OCI-LY1 (cell line): ENCODE data around the gene TNFRSF11A.

Experiments used
- H2AFZ ChIP-seq: fragments of 200-600 bp; sonication (generic), shearing (Covaris generic); 2 replicates; pipeline ENCODE4 v1.6.0; 2014; ENCODE audit warnings: antibody characterized with exemption, mild to moderate bottlenecking, low read length
- H3F3A ChIP-seq: fragments of 200-600 bp; sonication (generic), shearing (Covaris generic); 2 replicates; pipeline ENCODE4 v1.6.0; 2014; ENCODE audit warnings: mild to moderate bottlenecking, antibody characterized with exemption, low read length, moderate library complexity; ENCODE audit not compliant: insufficient read depth
- H3K27ac ChIP-seq: fragments of 200-600 bp; sonication (generic); 2 replicates; pipeline ENCODE4 v1.5.1; 2014; ENCODE audit warnings: low read length, mixed run types, mild to moderate bottlenecking, low read depth; ENCODE audit not compliant: poor library complexity, severe bottlenecking
- H3K27me3 ChIP-seq: fragments of 200-600 bp; sonication (generic); 2 replicates; pipeline ENCODE4 v1.6.0; 2014; ENCODE audit warnings: antibody characterized with exemption, mild to moderate bottlenecking, low read length, moderate library complexity; ENCODE audit not compliant: insufficient read depth
- H3K36me3 ChIP-seq: fragments of 200-600 bp; sonication (generic); 2 replicates; pipeline ENCODE4 v1.6.1; 2014; ENCODE audit warnings: mild to moderate bottlenecking, antibody characterized with exemption, low read length, moderate library complexity, mixed read lengths; ENCODE audit not compliant: insufficient read depth
- H3K4me1 ChIP-seq: fragments of 200-600 bp; sonication (generic); 2 replicates; pipeline ENCODE4 v1.5.1; 2014; ENCODE audit warnings: mild to moderate bottlenecking, low read length, moderate library complexity; ENCODE audit not compliant: insufficient read depth, severe bottlenecking
- H3K4me2 ChIP-seq: fragments of 200-600 bp; sonication (generic), shearing (Covaris generic); 2 replicates; pipeline ENCODE4 v1.6.1; 2014; ENCODE audit warnings: low read length
- H3K4me3 ChIP-seq: fragments of 200-600 bp; sonication (generic); 2 replicates; pipeline ENCODE4 v1.5.1; 2014; ENCODE audit warnings: low read length, low read depth, mild to moderate bottlenecking, mixed read lengths; ENCODE audit not compliant: poor library complexity, severe bottlenecking
- H3K79me2 ChIP-seq: fragments of 200-600 bp; shearing (Covaris generic); 2 replicates; pipeline ENCODE4 v1.6.1; 2016; ENCODE audit warnings: mixed run types, low read length, mixed read lengths; ENCODE audit not compliant: insufficient read depth
- H3K9ac ChIP-seq: fragments of 200-600 bp; sonication (generic), shearing (Covaris generic); 2 replicates; pipeline ENCODE4 v1.6.1; 2014; ENCODE audit warnings: mild to moderate bottlenecking, low read length, mixed read lengths
- H3K9me2 ChIP-seq: fragments of 200-600 bp; sonication (generic), shearing (Covaris generic); 2 replicates; pipeline ENCODE4 v1.6.1; 2014; ENCODE audit warnings: low read depth, mild to moderate bottlenecking, low read length, mixed read lengths
- H3K9me3 ChIP-seq: fragments of 200-600 bp; shearing (Covaris generic); 2 replicates; pipeline ENCODE4 v1.6.1; 2014; ENCODE audit warnings: low read length, mixed read lengths
- H4K20me1 ChIP-seq: fragments of 200-600 bp; sonication (generic), shearing (Covaris generic); 2 replicates; pipeline ENCODE4 v1.6.0; 2016; ENCODE audit warnings: mild to moderate bottlenecking, low read length; ENCODE audit not compliant: insufficient read depth
- EZH2 ChIP-seq: fragments of 200-600 bp; sonication (generic), shearing (Covaris generic); IDR thresholded peaks from 2 replicates; pipeline ENCODE4 v1.8.0; 2017; ENCODE audit warnings: borderline replicate concordance, mixed run types, mild to moderate bottlenecking, antibody characterized with exemption, low read length, moderate library complexity, mixed read lengths
- TF ChIP-seq, protein P1 (sequence below): fragments of 200-600 bp; sonication (generic), shearing (Covaris generic); IDR thresholded peaks from 2 replicates; pipeline ENCODE4 v1.5.1; 2017; ENCODE audit warnings: mild to moderate bottlenecking, antibody characterized with exemption, low read length, moderate library complexity, mixed read lengths

The TNFRSF11A gene

GRCh38 chr18:62388855-62389760 is 64.0 kb downstream of the TNFRSF11A start:
- TF ChIP-seq EZH2 = no peak
- TF ChIP-seq, protein P1, sequence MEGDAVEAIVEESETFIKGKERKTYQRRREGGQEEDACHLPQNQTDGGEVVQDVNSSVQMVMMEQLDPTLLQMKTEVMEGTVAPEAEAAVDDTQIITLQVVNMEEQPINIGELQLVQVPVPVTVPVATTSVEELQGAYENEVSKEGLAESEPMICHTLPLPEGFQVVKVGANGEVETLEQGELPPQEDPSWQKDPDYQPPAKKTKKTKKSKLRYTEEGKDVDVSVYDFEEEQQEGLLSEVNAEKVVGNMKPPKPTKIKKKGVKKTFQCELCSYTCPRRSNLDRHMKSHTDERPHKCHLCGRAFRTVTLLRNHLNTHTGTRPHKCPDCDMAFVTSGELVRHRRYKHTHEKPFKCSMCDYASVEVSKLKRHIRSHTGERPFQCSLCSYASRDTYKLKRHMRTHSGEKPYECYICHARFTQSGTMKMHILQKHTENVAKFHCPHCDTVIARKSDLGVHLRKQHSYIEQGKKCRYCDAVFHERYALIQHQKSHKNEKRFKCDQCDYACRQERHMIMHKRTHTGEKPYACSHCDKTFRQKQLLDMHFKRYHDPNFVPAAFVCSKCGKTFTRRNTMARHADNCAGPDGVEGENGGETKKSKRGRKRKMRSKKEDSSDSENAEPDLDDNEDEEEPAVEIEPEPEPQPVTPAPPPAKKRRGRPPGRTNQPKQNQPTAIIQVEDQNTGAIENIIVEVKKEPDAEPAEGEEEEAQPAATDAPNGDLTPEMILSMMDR = no peak
- H3K4me3 ChIP-seq = no peak overlapping the region

DNA sequence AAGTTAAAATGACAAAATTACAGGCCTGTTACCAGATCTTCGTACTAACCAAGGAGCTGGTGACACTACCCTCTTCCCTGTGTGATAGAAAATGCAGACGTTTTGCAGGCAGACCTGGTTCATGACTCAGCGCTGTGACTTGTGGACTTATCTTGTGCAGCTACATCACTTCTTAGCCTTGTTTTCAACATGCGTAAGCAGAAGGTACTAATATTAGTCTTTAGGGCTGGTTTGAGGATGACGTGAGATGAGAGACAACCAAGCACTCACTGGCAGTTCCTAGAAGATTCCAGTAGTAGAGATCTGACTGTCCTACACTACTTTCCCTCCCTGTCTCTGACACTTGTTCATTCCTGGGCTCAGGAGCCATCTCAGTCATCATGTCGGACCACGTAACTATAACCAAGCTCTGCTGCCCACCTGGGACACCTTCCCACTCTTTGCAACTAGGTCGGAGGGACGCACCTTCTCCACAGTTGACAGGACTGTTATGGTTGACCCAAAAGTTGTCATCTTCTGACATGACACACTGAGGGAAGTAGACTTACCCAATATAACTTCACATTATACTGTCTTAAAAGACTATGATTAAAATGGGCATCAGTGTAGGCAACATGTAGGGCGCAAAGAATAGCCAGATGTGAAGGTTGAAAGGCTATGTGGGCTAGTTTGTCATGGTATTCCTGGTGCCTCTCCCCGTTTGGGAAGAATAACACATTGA is 64.8 kb downstream of the TNFRSF11A start:
- no peaks in the 10 kb centered on the region for H4K20me1 ChIP-seq
- no peak overlapping the region for H2AFZ ChIP-seq
- H3K9ac ChIP-seq = no peak overlapping the region
- no peaks in the 10 kb centered on the region for H3K79me2 ChIP-seq
- H3K4me1 ChIP-seq = no peaks in the 10 kb centered on the region
- no peaks in the 10 kb centered on the region for H3K9me2 ChIP-seq
- no peak overlapping the region for H3K4me2 ChIP-seq
- H3K36me3 ChIP-seq = no peaks in the 10 kb centered on the region
- TF ChIP-seq, protein P1 = no peak
- no peak for TF ChIP-seq EZH2
- no peak overlapping the region for H3K4me3 ChIP-seq
- H3F3A ChIP-seq = no peaks in the 10 kb centered on the region
- H3K9me3 ChIP-seq = no peaks in the 10 kb centered on the region
- no peak overlapping the region for H3K27ac ChIP-seq
- H3K27me3 ChIP-seq = no peaks in the 10 kb centered on the region; the same call in 1 of the 2 replicates

More at GRCh38 chr18:62388855-62389760, 64.0 kb downstream of the TNFRSF11A start:
- Histone ChIP-seq H3K9ac (no peak overlapping the region), H3K4me1 (no peaks in the 10 kb centered on the region), H3K36me3 (no peaks in the 10 kb centered on the region), H3K79me2 (no peaks in the 10 kb centered on the region), H3F3A (no peaks in the 10 kb centered on the region), H3K27ac (no peak overlapping the region), H3K9me3 (no peaks in the 10 kb centered on the region), H3K4me2 (no peak overlapping the region), H2AFZ (no peak overlapping the region), H3K9me2 (no peaks in the 10 kb centered on the region), H4K20me1 (no peaks in the 10 kb centered on the region), H3K27me3 (no peaks in the 10 kb centered on the region; the same call in 1 of the 2 replicates)

DNA sequence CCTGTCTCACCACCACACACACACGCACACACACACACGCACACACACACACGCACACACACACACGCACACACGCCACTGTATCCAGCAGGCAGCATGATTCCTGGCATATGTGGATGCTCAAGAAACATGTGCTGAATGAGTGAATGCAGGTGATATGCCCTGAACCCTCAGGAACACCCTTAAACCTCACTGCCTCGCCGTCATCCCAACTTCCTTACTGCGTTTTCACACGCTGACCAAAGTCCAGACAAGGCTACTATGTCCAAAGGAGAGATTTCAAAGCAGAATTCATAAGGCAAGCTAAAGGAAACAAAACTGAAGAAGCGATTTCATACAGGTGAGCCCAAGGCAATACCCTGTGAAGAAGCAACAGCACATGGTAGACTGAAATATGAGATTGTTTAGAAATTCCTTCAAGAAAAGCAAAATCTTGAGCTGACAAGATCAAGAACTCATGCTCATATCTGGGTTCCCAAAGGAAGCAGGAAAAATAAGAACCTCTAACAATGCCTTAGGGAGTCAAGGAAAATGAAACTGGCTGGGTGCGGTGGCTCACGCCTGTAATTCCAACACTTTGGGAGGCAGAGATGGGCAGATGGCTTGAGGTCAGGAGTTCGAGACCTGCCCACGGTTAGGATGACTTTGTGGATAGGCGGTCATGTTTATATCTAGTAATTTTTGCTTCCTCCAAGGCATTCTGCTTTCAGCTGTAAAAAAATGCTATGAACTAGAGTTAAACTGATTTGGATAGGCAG is 69.1 kb downstream of the TNFRSF11A start:
- no peak overlapping the region for H3K4me2 ChIP-seq

More for the DNA sequence above, 69.1 kb downstream of the TNFRSF11A start:
- Histone ChIP-seq H3K27me3 (no peaks in the 10 kb centered on the region), H3F3A (no peaks in the 10 kb centered on the region), H3K9me3 (no peaks in the 10 kb centered on the region), H2AFZ (no peak overlapping the region), H3K9me2 (no peaks in the 10 kb centered on the region), H3K4me3 (no peak overlapping the region), H3K79me2 (no peaks in the 10 kb centered on the region), H3K4me1 (no peaks in the 10 kb centered on the region), H4K20me1 (no peaks in the 10 kb centered on the region), H3K36me3 (no peaks in the 10 kb centered on the region), H3K9ac (no peak overlapping the region), H3K27ac (no peak overlapping the region)
- TF ChIP-seq EZH2 = no peak
- TF ChIP-seq, protein P1 = no peak
